ENCODE measurements around the gene SUN1. TPM values are rescaled to one million over a fixed set of nuclear protein-coding genes. Genes with fewer than 3 reads are reported as not detected.

The SUN1 gene
- total and polyA plus RNA-seq, 9 of the 15 experiments (the other 6 are each of a cell fraction or from before 2014, with no cell fraction given): 36.8 to 132 (median 62.3) TPM

- TF ChIP-seq ZBTB34 (CRISPR knock-in tag; IDR thresholded peaks at IDR 0.05) (no peak), HCFC1 (IDR thresholded peaks at IDR 0.05; ENCODE audit: low read depth, low read length) (peak; percentile 37; the same call in 1 of the 2 replicates), CREB3L1 (IDR thresholded peaks at IDR 0.05; ENCODE audit: borderline replicate concordance, low read depth) (peak; percentile 90), SRF (CRISPR knock-in tag; IDR thresholded peaks at IDR 0.05) (peak in 1 of 2 experiments; percentile 70; a peak in 2 of 4 replicates), NBN (IDR thresholded peaks at IDR 0.05; ENCODE audit: low read depth) (peak; percentile 73; the same call in 1 of the 2 replicates), ETV6 (IDR thresholded peaks at IDR 0.05; ENCODE audit: borderline replicate concordance in 1 of 2, low read depth in 2 of 2, low read length in 1 of 2) (peak; percentile 42 to 64; a peak in 2 of 4 replicates), ETV6 (CRISPR knock-in tag; IDR thresholded peaks at IDR 0.05; ENCODE audit: borderline replicate concordance) (peak; percentile 99; the same call in 1 of the 2 replicates), SIRT6 (IDR thresholded peaks at IDR 0.05; ENCODE audit: low read depth, low read length) (no peak), ZNF707 (CRISPR knock-in tag; conservative IDR thresholded peaks at IDR 0.05) (no peak), ATF3 (IDR thresholded peaks at IDR 0.05) (no peak; the same call in 1 of the 2 replicates), ATF3 (CRISPR knock-in tag; conservative IDR thresholded peaks at IDR 0.05) (peak; percentile 96)
- TF ChIP-seq, protein P1, sequence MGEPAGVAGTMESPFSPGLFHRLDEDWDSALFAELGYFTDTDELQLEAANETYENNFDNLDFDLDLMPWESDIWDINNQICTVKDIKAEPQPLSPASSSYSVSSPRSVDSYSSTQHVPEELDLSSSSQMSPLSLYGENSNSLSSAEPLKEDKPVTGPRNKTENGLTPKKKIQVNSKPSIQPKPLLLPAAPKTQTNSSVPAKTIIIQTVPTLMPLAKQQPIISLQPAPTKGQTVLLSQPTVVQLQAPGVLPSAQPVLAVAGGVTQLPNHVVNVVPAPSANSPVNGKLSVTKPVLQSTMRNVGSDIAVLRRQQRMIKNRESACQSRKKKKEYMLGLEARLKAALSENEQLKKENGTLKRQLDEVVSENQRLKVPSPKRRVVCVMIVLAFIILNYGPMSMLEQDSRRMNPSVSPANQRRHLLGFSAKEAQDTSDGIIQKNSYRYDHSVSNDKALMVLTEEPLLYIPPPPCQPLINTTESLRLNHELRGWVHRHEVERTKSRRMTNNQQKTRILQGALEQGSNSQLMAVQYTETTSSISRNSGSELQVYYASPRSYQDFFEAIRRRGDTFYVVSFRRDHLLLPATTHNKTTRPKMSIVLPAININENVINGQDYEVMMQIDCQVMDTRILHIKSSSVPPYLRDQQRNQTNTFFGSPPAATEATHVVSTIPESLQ (CRISPR knock-in tag; IDR thresholded peaks at IDR 0.05): peak; percentile 98; the same call in 1 of the 2 replicates
- TF ChIP-seq, protein P2, sequence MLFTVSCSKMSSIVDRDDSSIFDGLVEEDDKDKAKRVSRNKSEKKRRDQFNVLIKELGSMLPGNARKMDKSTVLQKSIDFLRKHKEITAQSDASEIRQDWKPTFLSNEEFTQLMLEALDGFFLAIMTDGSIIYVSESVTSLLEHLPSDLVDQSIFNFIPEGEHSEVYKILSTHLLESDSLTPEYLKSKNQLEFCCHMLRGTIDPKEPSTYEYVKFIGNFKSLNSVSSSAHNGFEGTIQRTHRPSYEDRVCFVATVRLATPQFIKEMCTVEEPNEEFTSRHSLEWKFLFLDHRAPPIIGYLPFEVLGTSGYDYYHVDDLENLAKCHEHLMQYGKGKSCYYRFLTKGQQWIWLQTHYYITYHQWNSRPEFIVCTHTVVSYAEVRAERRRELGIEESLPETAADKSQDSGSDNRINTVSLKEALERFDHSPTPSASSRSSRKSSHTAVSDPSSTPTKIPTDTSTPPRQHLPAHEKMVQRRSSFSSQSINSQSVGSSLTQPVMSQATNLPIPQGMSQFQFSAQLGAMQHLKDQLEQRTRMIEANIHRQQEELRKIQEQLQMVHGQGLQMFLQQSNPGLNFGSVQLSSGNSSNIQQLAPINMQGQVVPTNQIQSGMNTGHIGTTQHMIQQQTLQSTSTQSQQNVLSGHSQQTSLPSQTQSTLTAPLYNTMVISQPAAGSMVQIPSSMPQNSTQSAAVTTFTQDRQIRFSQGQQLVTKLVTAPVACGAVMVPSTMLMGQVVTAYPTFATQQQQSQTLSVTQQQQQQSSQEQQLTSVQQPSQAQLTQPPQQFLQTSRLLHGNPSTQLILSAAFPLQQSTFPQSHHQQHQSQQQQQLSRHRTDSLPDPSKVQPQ (CRISPR knock-in tag; IDR thresholded peaks at IDR 0.05; ENCODE audit: borderline replicate concordance): peak; percentile 71; the same call in 1 of the 2 replicates
- TF ChIP-seq, protein P3, sequence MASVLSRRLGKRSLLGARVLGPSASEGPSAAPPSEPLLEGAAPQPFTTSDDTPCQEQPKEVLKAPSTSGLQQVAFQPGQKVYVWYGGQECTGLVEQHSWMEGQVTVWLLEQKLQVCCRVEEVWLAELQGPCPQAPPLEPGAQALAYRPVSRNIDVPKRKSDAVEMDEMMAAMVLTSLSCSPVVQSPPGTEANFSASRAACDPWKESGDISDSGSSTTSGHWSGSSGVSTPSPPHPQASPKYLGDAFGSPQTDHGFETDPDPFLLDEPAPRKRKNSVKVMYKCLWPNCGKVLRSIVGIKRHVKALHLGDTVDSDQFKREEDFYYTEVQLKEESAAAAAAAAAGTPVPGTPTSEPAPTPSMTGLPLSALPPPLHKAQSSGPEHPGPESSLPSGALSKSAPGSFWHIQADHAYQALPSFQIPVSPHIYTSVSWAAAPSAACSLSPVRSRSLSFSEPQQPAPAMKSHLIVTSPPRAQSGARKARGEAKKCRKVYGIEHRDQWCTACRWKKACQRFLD (CRISPR knock-in tag; IDR thresholded peaks at IDR 0.05): peak; percentile 89
Observed at GRCh38 chr7:873367-874002, 41.2 kb downstream of the SUN1 start (continued).
